ENCODE results near the gene KCNQ1.

DNA sequence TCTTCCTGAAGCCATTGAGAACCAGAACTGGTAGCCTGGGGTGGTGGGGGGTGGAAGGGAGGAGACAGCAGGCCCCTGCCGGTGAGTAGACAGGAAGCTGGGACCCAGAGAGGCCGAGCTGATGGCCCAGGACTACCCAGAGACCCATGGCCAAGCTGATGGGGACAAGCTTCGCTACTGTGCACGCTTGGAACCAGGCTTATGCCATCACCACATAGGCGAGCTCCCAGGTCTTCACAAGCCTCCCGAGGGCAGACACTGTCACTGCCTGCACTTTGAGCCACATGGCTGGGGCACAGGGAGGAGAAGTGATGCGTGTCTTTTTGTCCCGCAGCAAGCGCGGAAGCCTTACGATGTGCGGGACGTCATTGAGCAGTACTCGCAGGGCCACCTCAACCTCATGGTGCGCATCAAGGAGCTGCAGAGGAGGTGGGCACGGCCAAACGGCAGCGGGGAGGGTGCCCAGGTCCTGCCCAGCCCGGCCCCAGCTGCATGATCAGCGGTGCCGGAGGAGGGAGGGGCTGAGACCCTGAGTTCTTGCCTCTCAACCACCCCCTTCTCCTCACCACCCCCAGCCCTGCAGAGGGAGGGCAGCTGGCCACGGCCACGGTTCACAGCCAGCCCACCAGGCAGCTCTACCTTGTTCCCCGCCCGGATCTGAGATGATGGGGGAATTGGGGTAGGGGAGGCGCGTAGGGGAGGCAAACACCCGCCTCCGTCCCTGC lies 331.0 kb downstream of the KCNQ1 start:
- TF ChIP-seq TOX (CRISPR knock-in tag; IDR thresholded peaks at IDR 0.05; ENCODE audit: borderline replicate concordance) (no peak), CREB5 (CRISPR knock-in tag; IDR thresholded peaks at IDR 0.05; ENCODE audit: low read depth) (no peak), TCF4 (CRISPR knock-in tag; IDR thresholded peaks at IDR 0.05; ENCODE audit: borderline replicate concordance) (no peak), BACH2 (CRISPR knock-in tag; IDR thresholded peaks at IDR 0.05; ENCODE audit: borderline replicate concordance) (no peak), ZNF70 (CRISPR knock-in tag; IDR thresholded peaks at IDR 0.05) (no peak), ARNTL (CRISPR knock-in tag; IDR thresholded peaks at IDR 0.05; ENCODE audit: borderline replicate concordance, low read depth) (no peak), ISL1 (CRISPR knock-in tag; IDR thresholded peaks at IDR 0.05) (no peak), ESRRG (CRISPR knock-in tag; IDR thresholded peaks at IDR 0.05) (no peak), SNAI2 (CRISPR knock-in tag; IDR thresholded peaks at IDR 0.05) (no peak), ZC3H10 (CRISPR knock-in tag; IDR thresholded peaks at IDR 0.05) (no peak), OSR1 (CRISPR knock-in tag; IDR thresholded peaks at IDR 0.05) (no peak), GLIS3 (CRISPR knock-in tag; IDR thresholded peaks at IDR 0.05) (no peak)
- TF ChIP-seq, protein P1, sequence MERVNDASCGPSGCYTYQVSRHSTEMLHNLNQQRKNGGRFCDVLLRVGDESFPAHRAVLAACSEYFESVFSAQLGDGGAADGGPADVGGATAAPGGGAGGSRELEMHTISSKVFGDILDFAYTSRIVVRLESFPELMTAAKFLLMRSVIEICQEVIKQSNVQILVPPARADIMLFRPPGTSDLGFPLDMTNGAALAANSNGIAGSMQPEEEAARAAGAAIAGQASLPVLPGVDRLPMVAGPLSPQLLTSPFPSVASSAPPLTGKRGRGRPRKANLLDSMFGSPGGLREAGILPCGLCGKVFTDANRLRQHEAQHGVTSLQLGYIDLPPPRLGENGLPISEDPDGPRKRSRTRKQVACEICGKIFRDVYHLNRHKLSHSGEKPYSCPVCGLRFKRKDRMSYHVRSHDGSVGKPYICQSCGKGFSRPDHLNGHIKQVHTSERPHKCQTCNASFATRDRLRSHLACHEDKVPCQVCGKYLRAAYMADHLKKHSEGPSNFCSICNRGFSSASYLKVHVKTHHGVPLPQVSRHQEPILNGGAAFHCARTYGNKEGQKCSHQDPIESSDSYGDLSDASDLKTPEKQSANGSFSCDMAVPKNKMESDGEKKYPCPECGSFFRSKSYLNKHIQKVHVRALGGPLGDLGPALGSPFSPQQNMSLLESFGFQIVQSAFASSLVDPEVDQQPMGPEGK (CRISPR knock-in tag; IDR thresholded peaks at IDR 0.05; ENCODE audit: borderline replicate concordance) = no peak
- TF ChIP-seq, protein P2, sequence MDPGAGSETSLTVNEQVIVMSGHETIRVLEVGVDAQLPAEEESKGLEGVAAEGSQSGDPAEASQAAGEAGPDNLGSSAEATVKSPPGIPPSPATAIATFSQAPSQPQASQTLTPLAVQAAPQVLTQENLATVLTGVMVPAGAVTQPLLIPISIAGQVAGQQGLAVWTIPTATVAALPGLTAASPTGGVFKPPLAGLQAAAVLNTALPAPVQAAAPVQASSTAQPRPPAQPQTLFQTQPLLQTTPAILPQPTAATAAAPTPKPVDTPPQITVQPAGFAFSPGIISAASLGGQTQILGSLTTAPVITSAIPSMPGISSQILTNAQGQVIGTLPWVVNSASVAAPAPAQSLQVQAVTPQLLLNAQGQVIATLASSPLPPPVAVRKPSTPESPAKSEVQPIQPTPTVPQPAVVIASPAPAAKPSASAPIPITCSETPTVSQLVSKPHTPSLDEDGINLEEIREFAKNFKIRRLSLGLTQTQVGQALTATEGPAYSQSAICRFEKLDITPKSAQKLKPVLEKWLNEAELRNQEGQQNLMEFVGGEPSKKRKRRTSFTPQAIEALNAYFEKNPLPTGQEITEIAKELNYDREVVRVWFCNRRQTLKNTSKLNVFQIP (CRISPR knock-in tag; IDR thresholded peaks at IDR 0.05; ENCODE audit: borderline replicate concordance, low read depth) = no peak

Measured in SK-N-SH treated with all-trans-retinoic acid at 6 μM for 48 hours (cell line).